ENCODE measurements around the gene COPG2.

- TF ChIP-seq CTCF (IDR thresholded peaks at IDR 0.05) (no peak), POLR2A (IDR thresholded peaks at IDR 0.05) (no peak)
Measured at GRCh38 chr7:130500910-130501309, 167.6 kb downstream of the COPG2 start.

All from thyroid gland (tissue), 4 donors.